Thyroid gland (tissue), 4 donors: ENCODE measurements around the gene H2BW2.

Experiments
- POLR2A ChIP-seq, 2 donors: fragments of 450-650 bp; IDR thresholded peaks; one replicate each; pipeline ENCODE4 v1.6.1; 2017; ENCODE audit warnings: antibody characterized with exemption in 2 of 2, mild to moderate bottlenecking in 2 of 2, moderate library complexity in 1 of 2
- TF ChIP-seq, protein P1 (sequence below), 6 experiments: fragments of 200-600 bp in 3 of 6; fragments of 450-650 bp in 3 of 6; sonication (generic) in 3 of 6; IDR thresholded peaks; one replicate each; pipeline ENCODE4 v1.5.1; 2016 to 2019; ENCODE audit warnings: antibody characterized with exemption in 6 of 6, mild to moderate bottlenecking in 2 of 6, inconsistent platforms in 1 of 6, moderate library complexity in 1 of 6

DNA sequence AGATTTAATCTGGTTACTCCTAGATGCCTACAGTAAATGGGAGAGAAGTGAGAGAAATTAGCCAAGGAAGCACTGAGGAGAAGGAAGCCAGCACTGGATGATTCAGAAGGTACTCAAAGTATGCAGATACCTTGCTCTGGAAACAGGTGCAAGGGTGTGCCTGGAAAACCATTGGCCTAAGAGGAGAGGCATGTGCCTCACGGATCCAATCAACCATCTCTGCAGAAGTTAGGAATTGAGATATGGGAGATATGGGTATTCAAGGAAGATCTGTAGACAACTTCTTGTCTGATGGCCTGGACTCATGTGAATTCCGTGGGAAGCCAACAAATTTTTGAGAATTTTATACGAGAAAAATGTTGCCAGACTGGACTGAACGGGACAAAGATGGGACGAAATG lies 30.9 kb upstream of the H2BW2 start:
- TF ChIP-seq, protein P1, sequence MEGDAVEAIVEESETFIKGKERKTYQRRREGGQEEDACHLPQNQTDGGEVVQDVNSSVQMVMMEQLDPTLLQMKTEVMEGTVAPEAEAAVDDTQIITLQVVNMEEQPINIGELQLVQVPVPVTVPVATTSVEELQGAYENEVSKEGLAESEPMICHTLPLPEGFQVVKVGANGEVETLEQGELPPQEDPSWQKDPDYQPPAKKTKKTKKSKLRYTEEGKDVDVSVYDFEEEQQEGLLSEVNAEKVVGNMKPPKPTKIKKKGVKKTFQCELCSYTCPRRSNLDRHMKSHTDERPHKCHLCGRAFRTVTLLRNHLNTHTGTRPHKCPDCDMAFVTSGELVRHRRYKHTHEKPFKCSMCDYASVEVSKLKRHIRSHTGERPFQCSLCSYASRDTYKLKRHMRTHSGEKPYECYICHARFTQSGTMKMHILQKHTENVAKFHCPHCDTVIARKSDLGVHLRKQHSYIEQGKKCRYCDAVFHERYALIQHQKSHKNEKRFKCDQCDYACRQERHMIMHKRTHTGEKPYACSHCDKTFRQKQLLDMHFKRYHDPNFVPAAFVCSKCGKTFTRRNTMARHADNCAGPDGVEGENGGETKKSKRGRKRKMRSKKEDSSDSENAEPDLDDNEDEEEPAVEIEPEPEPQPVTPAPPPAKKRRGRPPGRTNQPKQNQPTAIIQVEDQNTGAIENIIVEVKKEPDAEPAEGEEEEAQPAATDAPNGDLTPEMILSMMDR (IDR thresholded peaks at IDR 0.05), result no peak
- TF ChIP-seq POLR2A (IDR thresholded peaks at IDR 0.05), result no peak
